Measurements from ENCODE around the gene LRP6. TPM values are rescaled to one million over a fixed set of nuclear protein-coding genes. Genes with fewer than 3 reads are reported as not detected.

LRP6 gene
- total and polyA plus RNA-seq, 10 of the 15 experiments (the other 5 are each of a cell fraction or from before 2014, with no cell fraction given), result 1.5 to 14.9 (median 6.1) TPM

GRCh38 chr12:12070674-12071656, 195.9 kb downstream of the LRP6 start, which contains the start of gene BCL2L14 (continued):
- no peak for TF ChIP-seq NKRF (conservative IDR thresholded peaks at IDR 0.05)
- TF ChIP-seq TAF1 (IDR thresholded peaks at IDR 0.05; ENCODE audit: borderline replicate concordance, low read depth, low read length), result peak; percentile 31; the same call in 1 of the 2 replicates
- TF ChIP-seq CREM (IDR thresholded peaks at IDR 0.05; ENCODE audit: low read depth), result no peak

- ChIA-PET CTCF (no interaction called here), RAD21 (ENCODE audit: unreplicated experiment) (no interaction called here), POLR2A (no interaction called here), SMC1A (ENCODE audit: uncharacterized antibody, unreplicated experiment) (interaction anchor here (1.9 kb wide), 1 partner anchor 33 kb away, joined by 10 read pairs; no protein-coding TSS in a partner anchor)
- Histone ChIP-seq H3K27me3 (replicated peaks in 1 of 2; ENCODE audit: control insufficient read depth in 2 of 2, insufficient read depth in 2 of 2, low read length in 1 of 2) (no peaks in the 10 kb centered on the region), H3K36me3 (ENCODE audit: control insufficient read depth in 2 of 2, insufficient read depth in 2 of 2, low read length in 1 of 2) (no peaks in the 10 kb centered on the region), H3K4me1 (ENCODE audit: control insufficient read depth, insufficient read depth, low read length) (peaks cover 7% of the 10 kb centered on the region), H3K9me3 (replicated peaks; ENCODE audit: control insufficient read depth, insufficient read depth, low read length) (no peaks in the 10 kb centered on the region), H2AFZ (ENCODE audit: control insufficient read depth, low read depth, low read length) (no peak overlapping the region), H3K9ac (ENCODE audit: control insufficient read depth, insufficient read depth, low read length) (no peak overlapping the region), H3K4me2 (ENCODE audit: control insufficient read depth, insufficient read depth) (no peak overlapping the region), H3K4me3 (no peak overlapping the region), H4K20me1 (ENCODE audit: control insufficient read depth, insufficient read depth) (no peaks in the 10 kb centered on the region), H3K79me2 (ENCODE audit: control insufficient read depth, insufficient read depth, low read length) (no peaks in the 10 kb centered on the region), H3K27ac (ENCODE audit: control insufficient read depth, insufficient read depth) (no peak overlapping the region)
- no TSS peak for BruUV-seq (replicated peaks)
- in situ Hi-C loops (cut with MboI) (no loop called here), intact Hi-C loops (cut with micrococcal nuclease; ENCODE audit: unreplicated experiment) (no loop called here)
- WGBS (ENCODE audit: insufficient coverage, insufficient replicate concordance, low lambda C conversion rate, missing lambda C conversion rate), result 80% methylated on average over 14 of the region's 14 CpGs
- DNase-seq (ENCODE audit: low read depth, low spot score) (no peak), FAIRE-seq (no peak), ATAC-seq (no peak)
- no peak for TF ChIP-seq MYB (IDR thresholded peaks at IDR 0.05; ENCODE audit: borderline replicate concordance, low read depth, low read length)
These were observed 196.9 kb downstream of the LRP6 start for GRCh38 chr12:12069821-12070548.

All from GM12878 (cell line).